GM23338 (cell line): ENCODE measurements around the gene STAT6.

Experiments used
- CREB1 ChIP-seq: fragments of 250-450 bp; sonication (Bioruptor Pico); IDR thresholded peaks from 2 replicates; pipeline ENCODE4 v1.5.0; 2020; ENCODE audit warnings: low read depth, mild to moderate bottlenecking, moderate library complexity
- CTCF ChIP-seq, 2 experiments: fragments of 200-600 bp in 1 of 2; sonication (generic) in 1 of 2; conservative IDR thresholded peaks; 2 replicates each; pipeline versions ENCODE4 v1.5.1 to v1.6.1; 2016 to 2017; ENCODE audit warnings: antibody characterized with exemption in 2 of 2, low read depth in 2 of 2, mild to moderate bottlenecking in 2 of 2, moderate library complexity in 1 of 2
- ETS1 ChIP-seq: IDR thresholded peaks from 2 replicates; pipeline ENCODE4 v1.6.1; 2016; ENCODE audit warnings: antibody characterized with exemption
- EZH2 ChIP-seq: fragments of 200-600 bp; sonication (generic); IDR thresholded peaks from one replicate; pipeline ENCODE4 v1.8.0; 2017; ENCODE audit warnings: antibody characterized with exemption, mild to moderate bottlenecking, low read depth; ENCODE audit not compliant: unreplicated experiment
- EZH2phosphoT487 ChIP-seq: fragments of 200-600 bp; sonication (generic); IDR thresholded peaks from one replicate; pipeline ENCODE4 v1.8.1; 2018; ENCODE audit warnings: antibody characterized with exemption; ENCODE audit not compliant: unreplicated experiment
- JUNB ChIP-seq: IDR thresholded peaks from one replicate; pipeline ENCODE4 v1.6.1; 2016; ENCODE audit warnings: antibody characterized with exemption; ENCODE audit not compliant: unreplicated experiment
- POLR2AphosphoS5 ChIP-seq: IDR thresholded peaks from 2 replicates; pipeline ENCODE4 v1.6.1; 2016; ENCODE audit warnings: antibody characterized with exemption, low read depth
- REST ChIP-seq: IDR thresholded peaks from one replicate; pipeline ENCODE4 v1.6.1; 2018; ENCODE audit warnings: antibody characterized with exemption; ENCODE audit not compliant: unreplicated experiment
- ZNF114 ChIP-seq: fragments of 250-450 bp; sonication (Bioruptor Pico); IDR thresholded peaks from 2 replicates; pipeline ENCODE4 v1.5.0; 2020; ENCODE audit warnings: mild to moderate bottlenecking, moderate library complexity
- ZNF331 ChIP-seq: fragments of 250-450 bp; sonication (Bioruptor Pico); IDR thresholded peaks from 2 replicates; pipeline ENCODE4 v1.5.0; 2020; ENCODE audit warnings: low read depth, mild to moderate bottlenecking, moderate library complexity

GRCh38 chr12:57152639-57153038, 41.5 kb upstream of the STAT6 start:
- TF ChIP-seq CTCF (conservative IDR thresholded peaks at IDR 0.05; ENCODE audit: low read depth in 2 of 2), result no peak
- TF ChIP-seq POLR2AphosphoS5, result no peak
- TF ChIP-seq EZH2, result no peak
- no peak for TF ChIP-seq ETS1
- no peak for TF ChIP-seq REST
- no peak for TF ChIP-seq ZNF331 (CRISPR knock-in tag)
- TF ChIP-seq CREB1, result no peak
- TF ChIP-seq JUNB, result no peak
- TF ChIP-seq ZNF114, result no peak
- TF ChIP-seq EZH2phosphoT487, result no peak
